Neural cell (in vitro differentiated cells): Measurements from ENCODE around the gene GPR161. TPM values are rescaled to one million over a fixed set of nuclear protein-coding genes. Genes with fewer than 3 reads are reported as not detected.

Experiments
- H2AFZ ChIP-seq: fragments of 200-600, 300-800 bp; sonication (generic), shearing (Covaris generic); 2 replicates; pipeline ENCODE4 v1.6.0; 2014; ENCODE audit warnings: low read depth, mild to moderate bottlenecking, antibody characterized with exemption, low read length, moderate library complexity
- H3F3A ChIP-seq: fragments of 200-600 bp; shearing (Covaris generic); 2 replicates; pipeline ENCODE4 v1.6.1; 2016; ENCODE audit warnings: mild to moderate bottlenecking, moderate library complexity, mixed read lengths, antibody characterized with exemption, low read length; ENCODE audit not compliant: insufficient read depth, poor library complexity, severe bottlenecking
- H3K27ac ChIP-seq: fragments of 200-600, 300-800 bp; sonication (generic), shearing (Covaris generic); 2 replicates; pipeline ENCODE4 v1.5.1; 2014; ENCODE audit warnings: mild to moderate bottlenecking, low read length, moderate library complexity
- H3K27me3 ChIP-seq: fragments of 300-800, 200-600 bp; sonication (generic), shearing (Covaris generic); 2 replicates; pipeline ENCODE4 v1.6.0; 2014; ENCODE audit warnings: mild to moderate bottlenecking, low read depth, low read length, moderate library complexity; ENCODE audit not compliant: insufficient read depth
- H3K36me3 ChIP-seq: fragments of 300-800, 200-600 bp; sonication (generic), shearing (Covaris generic); 2 replicates; pipeline ENCODE4 v1.5.1; 2014; ENCODE audit warnings: mild to moderate bottlenecking, antibody characterized with exemption, low read length, moderate library complexity; ENCODE audit not compliant: insufficient read depth
- H3K4me2 ChIP-seq: fragments of 300-800, 200-600 bp; sonication (generic), shearing (Covaris generic); 2 replicates; pipeline ENCODE4 v1.6.0; 2014; ENCODE audit warnings: mild to moderate bottlenecking, low read length
- H3K4me3 ChIP-seq: fragments of 300-800, 200-600 bp; sonication (generic), shearing (Covaris generic); 2 replicates; pipeline ENCODE4 v1.5.1; 2014; ENCODE audit warnings: mild to moderate bottlenecking, low read length, moderate library complexity
- H3K79me2 ChIP-seq: fragments of 200-600 bp; shearing (Covaris generic); replicated peaks from 2 replicates; pipeline ENCODE4 v1.6.0; 2014; ENCODE audit warnings: mild to moderate bottlenecking, low read length, moderate library complexity; ENCODE audit not compliant: insufficient read depth
- H3K9ac ChIP-seq: fragments of 300-800, 200-600 bp; sonication (generic), shearing (Covaris generic); 2 replicates; pipeline ENCODE4 v1.6.1; 2016; ENCODE audit warnings: mild to moderate bottlenecking, low read length, mixed read lengths
- H3K9me2 ChIP-seq: fragments of 200-600 bp; shearing (Covaris generic); 2 replicates; pipeline ENCODE4 v1.6.1; 2016; ENCODE audit warnings: mild to moderate bottlenecking, low read length, mixed read lengths; ENCODE audit not compliant: insufficient read depth
- H3K9me3 ChIP-seq: fragments of 200-600, 300-800 bp; sonication (generic), shearing (Covaris generic); 2 replicates; pipeline ENCODE4 v1.6.1; 2016; ENCODE audit warnings: mild to moderate bottlenecking, mixed run types, low read length, moderate library complexity, mixed read lengths
- H4K20me1 ChIP-seq: fragments of 200-600 bp; shearing (Covaris generic); 2 replicates; pipeline ENCODE4 v1.6.1; 2016; ENCODE audit warnings: mild to moderate bottlenecking, mixed run types; ENCODE audit not compliant: insufficient read depth
- EP300 ChIP-seq: fragments of 450-650 bp; conservative IDR thresholded peaks from 2 replicates; pipeline ENCODE4 v1.6.1; 2014; ENCODE audit warnings: antibody characterized with exemption, mild to moderate bottlenecking, moderate library complexity; ENCODE audit not compliant: poor library complexity, severe bottlenecking
- EZH2 ChIP-seq: fragments of 200-600, 300-800 bp; shearing (Covaris generic), sonication (generic); IDR thresholded peaks from 2 replicates; pipeline ENCODE4 v1.6.1; 2014; ENCODE audit warnings: antibody characterized with exemption, low read length, borderline replicate concordance, mild to moderate bottlenecking; ENCODE audit not compliant: insufficient read depth, poor library complexity, severe bottlenecking
- MXI1 ChIP-seq: fragments of 450-650 bp; conservative IDR thresholded peaks from 2 replicates; pipeline ENCODE4 v1.6.1; 2014; ENCODE audit warnings: antibody characterized with exemption, mild to moderate bottlenecking; ENCODE audit not compliant: poor library complexity, severe bottlenecking
- POLR2AphosphoS5 ChIP-seq: IDR thresholded peaks from 2 replicates; pipeline ENCODE4 v1.6.1; 2012
- RAD21 ChIP-seq: fragments of 450-650 bp; conservative IDR thresholded peaks from 2 replicates; pipeline ENCODE4 v1.6.1; 2014; ENCODE audit warnings: antibody characterized with exemption, mild to moderate bottlenecking, moderate library complexity
- REST ChIP-seq: IDR thresholded peaks from 2 replicates; pipeline ENCODE4 v1.6.1; 2012; ENCODE audit warnings: borderline replicate concordance
- SMC3 ChIP-seq: fragments of 450-650 bp; conservative IDR thresholded peaks from 2 replicates; pipeline ENCODE4 v1.6.1; 2014; ENCODE audit warnings: antibody characterized with exemption, mild to moderate bottlenecking, moderate library complexity; ENCODE audit not compliant: poor library complexity
- TAF1 ChIP-seq: IDR thresholded peaks from 2 replicates; pipeline ENCODE4 v1.6.1; 2012; ENCODE audit warnings: low read depth
- polyA plus RNA-seq: library from polyadenylated mRNA; depleted of rRNA; stranded (reverse); fragments of >200 nt; gene quantifications from 2 replicates; pipeline ENCODE4 v1.2.3, GENCODE V29; 2014
- TF ChIP-seq, protein P1 (sequence below): fragments of 450-650 bp; IDR thresholded peaks from 2 replicates; pipeline ENCODE4 v1.5.1; 2014; ENCODE audit warnings: antibody characterized with exemption, mild to moderate bottlenecking, moderate library complexity; ENCODE audit not compliant: poor library complexity, severe bottlenecking

Gene GPR161
- polyA plus RNA-seq, 1 donor from 2014 or later = 39.0 TPM

DNA sequence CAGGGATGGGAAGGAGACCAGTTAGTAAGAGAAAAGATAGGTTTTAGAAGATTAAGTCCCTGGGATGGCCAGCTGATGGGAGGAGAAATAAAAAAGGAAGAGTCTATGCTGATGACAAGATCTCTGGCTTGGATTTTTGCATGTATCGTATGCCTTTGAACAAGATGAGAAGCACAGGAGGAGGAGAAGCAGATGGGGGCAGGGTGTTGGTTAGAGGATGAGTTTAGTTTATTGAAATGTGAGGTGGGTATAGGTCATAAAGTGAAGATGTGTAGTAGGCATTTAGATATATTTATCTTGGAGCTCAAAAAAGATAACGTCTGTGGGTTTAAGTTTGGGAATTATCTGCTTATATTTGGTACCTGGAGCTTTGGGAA is 43.4 kb upstream of the GPR161 start:
- H3K27me3 ChIP-seq = no peaks in the 10 kb centered on the region
- H3K27ac ChIP-seq = peak overlapping the region; percentile 92

GRCh38 chr1:168179438-168180147 is 42.9 kb upstream of the GPR161 start:
- no peaks in the 10 kb centered on the region for H3K9me2 ChIP-seq
- peaks cover 32% of the 10 kb centered on the region for H3K79me2 ChIP-seq
- peak overlapping the region; percentile 92 for H3K27ac ChIP-seq
- H3K4me3 ChIP-seq = peak overlapping the region; percentile 76
- H3K9ac ChIP-seq = peak overlapping the region; percentile 84
- H3K9me3 ChIP-seq = no peaks in the 10 kb centered on the region
- H3F3A ChIP-seq = no peaks in the 10 kb centered on the region
- H4K20me1 ChIP-seq = no peaks in the 10 kb centered on the region
- peak overlapping the region; percentile 93 for H3K4me2 ChIP-seq
- TF ChIP-seq REST (no peak), MXI1 (peak; percentile 45)
- H2AFZ ChIP-seq = peak overlapping the region; percentile 74
- H3K36me3 ChIP-seq = no peaks in the 10 kb centered on the region
- no peaks in the 10 kb centered on the region for H3K27me3 ChIP-seq

More for the DNA sequence above, 43.4 kb upstream of the GPR161 start:
- Histone ChIP-seq H3K9me2 (no peaks in the 10 kb centered on the region), H3F3A (no peaks in the 10 kb centered on the region), H4K20me1 (no peaks in the 10 kb centered on the region), H3K9ac (peak overlapping the region; percentile 84), H2AFZ (peak overlapping the region; percentile 40), H3K36me3 (no peaks in the 10 kb centered on the region), H3K4me2 (peak overlapping the region; percentile 93), H3K9me3 (no peaks in the 10 kb centered on the region), H3K4me3 (peak overlapping the region; percentile 76), H3K79me2 (peaks cover 36% of the 10 kb centered on the region)
- no peak for TF ChIP-seq SMC3
- TF ChIP-seq POLR2AphosphoS5 = no peak
- TF ChIP-seq MXI1 = no peak
- TF ChIP-seq EP300 = no peak
- no peak for TF ChIP-seq REST
- TF ChIP-seq, protein P1, sequence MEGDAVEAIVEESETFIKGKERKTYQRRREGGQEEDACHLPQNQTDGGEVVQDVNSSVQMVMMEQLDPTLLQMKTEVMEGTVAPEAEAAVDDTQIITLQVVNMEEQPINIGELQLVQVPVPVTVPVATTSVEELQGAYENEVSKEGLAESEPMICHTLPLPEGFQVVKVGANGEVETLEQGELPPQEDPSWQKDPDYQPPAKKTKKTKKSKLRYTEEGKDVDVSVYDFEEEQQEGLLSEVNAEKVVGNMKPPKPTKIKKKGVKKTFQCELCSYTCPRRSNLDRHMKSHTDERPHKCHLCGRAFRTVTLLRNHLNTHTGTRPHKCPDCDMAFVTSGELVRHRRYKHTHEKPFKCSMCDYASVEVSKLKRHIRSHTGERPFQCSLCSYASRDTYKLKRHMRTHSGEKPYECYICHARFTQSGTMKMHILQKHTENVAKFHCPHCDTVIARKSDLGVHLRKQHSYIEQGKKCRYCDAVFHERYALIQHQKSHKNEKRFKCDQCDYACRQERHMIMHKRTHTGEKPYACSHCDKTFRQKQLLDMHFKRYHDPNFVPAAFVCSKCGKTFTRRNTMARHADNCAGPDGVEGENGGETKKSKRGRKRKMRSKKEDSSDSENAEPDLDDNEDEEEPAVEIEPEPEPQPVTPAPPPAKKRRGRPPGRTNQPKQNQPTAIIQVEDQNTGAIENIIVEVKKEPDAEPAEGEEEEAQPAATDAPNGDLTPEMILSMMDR = no peak
- no peak for TF ChIP-seq RAD21
- TF ChIP-seq EZH2 = no peak
- no peak for TF ChIP-seq TAF1
